AG10803 (cell line): ENCODE measurements around the gene BOD1.

Experiments used
- DNase-seq: peaks from one replicate; pipeline ENCODE4 v3.0.0; 2010; ENCODE audit warnings: low read depth
- H3K4me3 ChIP-seq: 2 replicates; pipeline ENCODE4 v1.5.1; 2011; ENCODE audit warnings: mild to moderate bottlenecking, low read length, control low read depth
- TF ChIP-seq, protein P1 (sequence below): conservative IDR thresholded peaks from 2 replicates; pipeline ENCODE4 v1.5.1; 2011; ENCODE audit warnings: mild to moderate bottlenecking, low read length, control low read depth, inconsistent platforms

BOD1 gene

DNA sequence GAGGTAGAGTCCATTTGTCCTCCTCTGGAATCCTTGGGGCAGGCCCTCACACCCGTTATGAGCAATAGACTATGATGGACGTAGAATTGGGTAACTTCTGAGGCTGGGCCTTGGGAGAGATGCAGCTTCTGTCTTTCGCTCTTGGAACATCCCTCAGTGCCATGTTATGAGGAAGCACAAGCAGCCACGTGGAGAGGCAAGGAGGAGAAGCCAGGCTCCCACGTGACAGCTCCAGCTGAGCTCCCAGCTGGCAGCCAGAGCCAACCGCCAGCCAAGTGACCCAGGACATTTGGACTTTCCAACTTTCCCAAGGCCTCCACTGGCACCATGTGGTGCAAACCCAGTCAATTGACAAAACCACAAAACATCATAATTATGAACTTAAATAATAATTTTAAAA, 43.0 kb upstream of the BOD1 start:
- DNase-seq, result no peak
- no peak overlapping the region for H3K4me3 ChIP-seq
- TF ChIP-seq, protein P1, sequence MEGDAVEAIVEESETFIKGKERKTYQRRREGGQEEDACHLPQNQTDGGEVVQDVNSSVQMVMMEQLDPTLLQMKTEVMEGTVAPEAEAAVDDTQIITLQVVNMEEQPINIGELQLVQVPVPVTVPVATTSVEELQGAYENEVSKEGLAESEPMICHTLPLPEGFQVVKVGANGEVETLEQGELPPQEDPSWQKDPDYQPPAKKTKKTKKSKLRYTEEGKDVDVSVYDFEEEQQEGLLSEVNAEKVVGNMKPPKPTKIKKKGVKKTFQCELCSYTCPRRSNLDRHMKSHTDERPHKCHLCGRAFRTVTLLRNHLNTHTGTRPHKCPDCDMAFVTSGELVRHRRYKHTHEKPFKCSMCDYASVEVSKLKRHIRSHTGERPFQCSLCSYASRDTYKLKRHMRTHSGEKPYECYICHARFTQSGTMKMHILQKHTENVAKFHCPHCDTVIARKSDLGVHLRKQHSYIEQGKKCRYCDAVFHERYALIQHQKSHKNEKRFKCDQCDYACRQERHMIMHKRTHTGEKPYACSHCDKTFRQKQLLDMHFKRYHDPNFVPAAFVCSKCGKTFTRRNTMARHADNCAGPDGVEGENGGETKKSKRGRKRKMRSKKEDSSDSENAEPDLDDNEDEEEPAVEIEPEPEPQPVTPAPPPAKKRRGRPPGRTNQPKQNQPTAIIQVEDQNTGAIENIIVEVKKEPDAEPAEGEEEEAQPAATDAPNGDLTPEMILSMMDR, result no peak

DNA sequence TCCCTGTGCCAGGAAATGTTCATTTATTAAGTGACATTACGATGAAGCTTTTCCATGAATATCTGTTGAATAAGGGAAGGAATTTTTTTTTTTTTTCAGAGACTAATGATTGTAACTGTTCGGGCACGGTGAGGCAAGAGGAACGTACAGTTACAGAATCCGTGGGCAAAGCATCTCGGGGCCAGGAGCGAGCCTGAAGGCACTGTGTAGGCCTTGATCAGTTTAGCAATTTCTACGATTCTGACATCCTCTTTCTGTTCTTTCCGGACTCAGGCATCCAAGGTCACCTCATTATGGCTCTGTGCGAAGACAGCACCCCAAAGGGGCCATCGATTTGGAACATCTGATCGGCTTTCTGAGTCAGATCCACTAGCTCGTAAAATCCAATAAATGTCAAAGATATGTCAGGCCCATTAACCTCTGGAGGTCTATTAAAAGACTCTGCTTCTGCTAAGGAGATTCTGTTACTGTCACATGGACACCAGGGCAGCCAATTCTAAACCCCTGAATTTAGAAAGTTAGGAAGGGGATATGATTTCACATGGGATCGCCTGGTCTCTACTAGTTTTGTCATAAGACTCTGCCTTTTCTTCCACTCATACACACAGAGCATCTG, 41.4 kb upstream of the BOD1 start:
- no peak overlapping the region for H3K4me3 ChIP-seq
- TF ChIP-seq, protein P1, result no peak
- DNase-seq, result no peak

DNA sequence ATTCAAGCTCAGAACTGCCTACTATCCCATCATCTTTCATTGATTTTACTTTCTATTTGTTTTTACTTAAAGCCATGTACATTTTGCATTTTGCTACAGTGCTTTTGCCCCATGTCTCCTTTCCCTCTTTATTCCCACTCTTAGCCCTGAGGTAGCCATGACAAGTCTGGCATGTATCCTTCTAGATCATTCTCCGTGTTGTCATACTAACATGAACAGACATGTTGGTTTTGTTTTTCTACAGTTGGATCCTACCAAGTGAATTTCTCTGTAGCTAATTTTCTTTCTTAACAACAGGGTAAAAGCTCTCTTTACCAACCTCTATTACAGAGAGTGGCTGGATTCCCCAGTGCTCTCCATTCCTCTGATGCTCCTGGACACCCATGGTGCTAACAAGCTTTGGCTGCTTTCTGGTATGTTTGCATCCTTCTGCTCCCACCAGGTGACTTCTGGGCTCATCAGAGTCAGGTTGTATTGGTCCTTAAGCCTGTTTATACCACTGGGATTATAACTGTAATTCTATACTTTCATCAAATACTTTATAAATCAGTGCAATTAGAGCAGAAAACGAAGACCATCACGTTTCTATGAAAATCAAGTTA, 38.8 kb upstream of the BOD1 start:
- no peak for DNase-seq

DNA sequence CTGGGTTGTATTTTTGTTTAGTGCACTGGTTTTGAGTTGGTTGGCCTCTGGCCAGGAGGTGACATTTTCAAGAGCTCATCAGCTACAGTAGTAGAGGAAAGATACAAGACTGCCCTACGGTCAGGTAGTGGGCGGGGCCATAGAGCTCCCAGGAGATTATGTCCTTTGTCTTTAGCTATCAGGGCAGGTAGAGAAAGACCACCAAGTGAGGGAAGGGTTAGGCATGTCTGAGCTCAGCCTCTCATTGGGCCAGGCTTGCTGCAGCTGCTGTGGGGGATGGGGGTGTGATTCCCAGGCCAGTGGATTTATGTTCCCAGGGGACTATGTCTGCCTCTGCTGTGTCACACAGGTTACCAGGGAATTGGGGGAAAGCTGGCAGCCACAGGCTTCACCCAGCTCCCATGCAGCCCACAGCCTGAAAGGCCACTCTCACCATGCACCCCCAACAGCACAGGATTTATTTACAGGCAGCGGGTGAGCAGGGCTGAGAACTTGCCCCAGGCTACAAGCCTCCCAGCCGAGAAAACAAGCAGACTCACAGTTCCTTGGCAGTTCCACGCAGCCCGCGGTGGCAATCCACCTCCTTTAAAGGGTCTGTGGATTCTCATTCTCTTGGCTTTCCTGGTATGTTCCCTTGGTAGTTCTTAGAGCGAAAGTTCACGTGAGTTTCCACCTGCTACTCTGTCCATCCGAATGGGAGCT, 37.5 kb upstream of the BOD1 start:
- TF ChIP-seq, protein P1, result no peak
- no peak for DNase-seq

More for the DNA sequence above, 38.8 kb upstream of the BOD1 start:
- H3K4me3 ChIP-seq, result no peak overlapping the region
- TF ChIP-seq, protein P1, result no peak

DNA sequence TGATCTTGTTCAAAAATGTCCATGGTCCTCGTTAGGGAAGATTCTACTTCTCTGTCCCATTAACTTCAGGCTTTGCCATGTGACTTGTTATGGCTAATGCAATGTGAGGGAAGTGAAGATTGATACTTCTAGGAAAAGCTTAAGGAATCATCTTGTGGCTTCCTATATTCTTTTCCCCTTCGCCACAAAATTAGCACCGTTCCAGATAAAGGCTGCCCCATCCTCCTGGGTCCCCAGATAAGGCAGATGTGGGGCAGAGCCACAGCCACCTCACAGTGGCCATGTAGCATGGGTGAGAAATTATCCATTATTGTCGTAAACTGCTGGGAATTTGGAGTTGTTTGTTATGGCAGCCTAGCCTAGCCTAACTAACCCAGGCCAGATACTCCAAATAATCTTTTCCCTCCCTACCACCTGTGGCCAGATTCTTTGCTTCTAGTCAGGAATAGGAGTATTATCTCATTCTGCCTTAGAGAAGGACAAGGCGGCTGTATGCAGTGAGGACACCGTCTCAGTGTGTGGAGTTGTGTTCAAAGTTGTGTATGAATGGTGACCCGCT, 31.9 kb upstream of the BOD1 start:
- DNase-seq, result no peak
- H3K4me3 ChIP-seq, result no peak overlapping the region
- TF ChIP-seq, protein P1, result no peak

More for the DNA sequence above, 37.5 kb upstream of the BOD1 start:
- H3K4me3 ChIP-seq, result no peak overlapping the region

DNA sequence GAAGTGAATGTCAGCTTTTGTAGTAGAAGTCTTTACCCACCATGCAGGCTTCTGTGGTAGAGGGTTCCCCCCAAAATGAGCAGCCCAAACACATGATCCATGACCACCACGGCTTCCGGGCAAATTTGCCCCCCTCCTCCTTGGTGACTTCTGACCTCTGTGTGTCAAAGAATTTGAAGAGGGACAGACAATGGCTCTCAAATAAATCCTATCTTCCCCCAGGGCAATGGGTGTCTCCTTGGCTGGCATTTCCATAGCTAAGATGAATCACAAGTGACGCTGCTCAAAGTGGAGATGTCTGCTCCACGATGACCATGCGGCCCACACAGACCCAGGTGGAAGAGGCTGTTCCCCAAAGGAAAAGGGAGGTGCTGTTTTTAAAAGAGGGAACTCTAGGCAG, 30.2 kb upstream of the BOD1 start:
- TF ChIP-seq, protein P1, result no peak
- no peak for DNase-seq
- no peak overlapping the region for H3K4me3 ChIP-seq
